Caco-2 (cell line): ENCODE results near the gene ELOVL7. TPM values are rescaled to one million over a fixed set of nuclear protein-coding genes. Genes with fewer than 3 reads are reported as not detected.

ENCODE experiments used
- BruUV-seq: library from RNA; stranded (reverse); fragments of 400-500 nt; replicated peaks from 2 replicates; lab custom pipeline; 2021; lab: Mats Ljungman, UMichigan
- CTCF ChIA-PET: fragments of 300-600 bp; sonication (Branson Sonifier 250); formaldehyde crosslinking; loops from one replicate; lab custom pipeline; 2022; ENCODE audit warnings: antibody characterized with exemption; lab: Charles Lee
- POLR2A ChIA-PET: fragments of 300-600 bp; sonication (Branson Sonifier 250); formaldehyde crosslinking; loops from one replicate; lab custom pipeline; 2022; ENCODE audit warnings: antibody characterized with exemption; lab: Charles Lee
- DNase-seq, 2 experiments: peaks; one replicate each; pipeline versions ENCODE4 v3.0.0 to v3.0.0-alpha.2; 2020 to 2022
- H3K27me3 ChIP-seq: replicated peaks from 2 replicates; pipeline ENCODE4 v1.6.0; 2011; ENCODE audit warnings: low read length; ENCODE audit not compliant: control insufficient read depth, insufficient read depth
- H3K36me3 ChIP-seq: 2 replicates; pipeline ENCODE4 v1.5.1; 2011; ENCODE audit warnings: low read length; ENCODE audit not compliant: control insufficient read depth, insufficient read depth
- H3K4me1 ChIP-seq: fragments of 250-450 bp; sonication (Bioruptor Pico); 2 replicates; pipeline ENCODE4 v1.5.1; 2020; ENCODE audit warnings: mild to moderate bottlenecking
- H3K4me3 ChIP-seq: 2 replicates; pipeline ENCODE4 v1.5.1; 2011; ENCODE audit warnings: low read depth, mild to moderate bottlenecking, control low read depth, low read length
- H3K9me3 ChIP-seq: fragments of 250-450 bp; sonication (Bioruptor Pico); 2 replicates; pipeline ENCODE4 v1.5.1; 2020; ENCODE audit warnings: mild to moderate bottlenecking, moderate library complexity
- H3K27ac Mint-ChIP-seq: one replicate; pipeline ENCODE4 v1.8.0; 2022; ENCODE audit warnings: mixed read lengths; ENCODE audit not compliant: unreplicated experiment
- H3K27me3 Mint-ChIP-seq: one replicate; pipeline ENCODE4 v1.8.0; 2022; ENCODE audit warnings: mixed read lengths; ENCODE audit not compliant: insufficient read depth, unreplicated experiment
- H3K36me3 Mint-ChIP-seq: one replicate; pipeline ENCODE4 v1.8.0; 2022; ENCODE audit warnings: mild to moderate bottlenecking, mixed read lengths; ENCODE audit not compliant: insufficient read depth, unreplicated experiment
- H3K4me1 Mint-ChIP-seq: one replicate; pipeline ENCODE4 v1.8.0; 2022; ENCODE audit warnings: low read depth, mixed read lengths; ENCODE audit not compliant: unreplicated experiment
- H3K4me3 Mint-ChIP-seq: one replicate; pipeline ENCODE4 v1.8.0; 2022; ENCODE audit warnings: mild to moderate bottlenecking, moderate library complexity, mixed read lengths; ENCODE audit not compliant: unreplicated experiment
- H3K9me3 Mint-ChIP-seq: one replicate; pipeline ENCODE4 v1.8.0; 2022; ENCODE audit warnings: mixed read lengths; ENCODE audit not compliant: unreplicated experiment
- intact Hi-C: fragments of 100-400 bp; cut with micrococcal nuclease; formaldehyde crosslinking; loops from one replicate; pipeline ENCODE4 v1.10.0; 2022; ENCODE audit not compliant: unreplicated experiment
- total RNA-seq: library from RNA; stranded (reverse); gene quantifications from 2 replicates; pipeline ENCODE4 v1.2.3, GENCODE V29; 2022
- TF ChIP-seq, protein P1 (sequence below), 2 experiments: fragments of 200-600 bp in 1 of 2; IDR thresholded peaks; 1 replicate in 1 of 2; 2 replicates in 1 of 2; pipeline versions ENCODE4 v1.5.1 to v1.8.0; 2011 to 2022; ENCODE audit warnings: antibody characterized with exemption in 1 of 2, control low read depth in 1 of 2, inconsistent platforms in 1 of 2, low read depth in 1 of 2, low read length in 1 of 2, mild to moderate bottlenecking in 1 of 2, moderate library complexity in 1 of 2; ENCODE audit not compliant: insufficient read depth in 1 of 2, severe bottlenecking in 1 of 2, unreplicated experiment in 1 of 2

Gene ELOVL7
- total RNA-seq, 1 experiment from 2014 or later, result 16.4 TPM

DNA sequence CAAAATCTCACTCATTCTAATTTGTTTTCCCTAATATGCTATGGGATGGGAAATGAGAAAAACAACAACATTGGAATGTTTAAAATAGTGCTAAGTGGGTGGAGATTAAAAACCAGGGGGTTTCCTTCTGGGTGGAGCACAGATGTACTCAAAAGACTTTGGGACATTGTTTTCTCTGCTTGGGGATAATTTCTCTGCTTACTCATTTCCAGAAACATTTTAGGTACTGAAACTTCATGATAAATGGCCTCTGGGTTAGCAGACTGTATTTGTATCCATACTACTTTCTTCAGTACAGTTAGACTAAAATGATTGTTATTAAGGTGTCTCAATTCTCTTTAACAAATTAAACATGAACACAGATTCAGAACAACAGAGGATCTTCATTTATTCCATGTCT, 17.4 kb downstream of the ELOVL7 start:
- H3K27me3 ChIP-seq, result no peaks in the 10 kb centered on the region
- H3K4me3 Mint-ChIP-seq, result no peak overlapping the region
- no peak overlapping the region for H3K4me3 ChIP-seq
- H3K4me1 ChIP-seq, result no peaks in the 10 kb centered on the region
- H3K36me3 Mint-ChIP-seq, result no peaks in the 10 kb centered on the region
- CTCF ChIA-PET, result no interaction called here
- no peaks in the 10 kb centered on the region for H3K9me3 Mint-ChIP-seq
- POLR2A ChIA-PET, result no interaction called here
- DNase-seq, result no peak
- no peaks in the 10 kb centered on the region for H3K36me3 ChIP-seq
- H3K9me3 ChIP-seq, result no peaks in the 10 kb centered on the region
- H3K4me1 Mint-ChIP-seq, result peaks cover 6% of the 10 kb centered on the region
- no peak overlapping the region for H3K27ac Mint-ChIP-seq
- H3K27me3 Mint-ChIP-seq, result no peaks in the 10 kb centered on the region
- TF ChIP-seq, protein P1, sequence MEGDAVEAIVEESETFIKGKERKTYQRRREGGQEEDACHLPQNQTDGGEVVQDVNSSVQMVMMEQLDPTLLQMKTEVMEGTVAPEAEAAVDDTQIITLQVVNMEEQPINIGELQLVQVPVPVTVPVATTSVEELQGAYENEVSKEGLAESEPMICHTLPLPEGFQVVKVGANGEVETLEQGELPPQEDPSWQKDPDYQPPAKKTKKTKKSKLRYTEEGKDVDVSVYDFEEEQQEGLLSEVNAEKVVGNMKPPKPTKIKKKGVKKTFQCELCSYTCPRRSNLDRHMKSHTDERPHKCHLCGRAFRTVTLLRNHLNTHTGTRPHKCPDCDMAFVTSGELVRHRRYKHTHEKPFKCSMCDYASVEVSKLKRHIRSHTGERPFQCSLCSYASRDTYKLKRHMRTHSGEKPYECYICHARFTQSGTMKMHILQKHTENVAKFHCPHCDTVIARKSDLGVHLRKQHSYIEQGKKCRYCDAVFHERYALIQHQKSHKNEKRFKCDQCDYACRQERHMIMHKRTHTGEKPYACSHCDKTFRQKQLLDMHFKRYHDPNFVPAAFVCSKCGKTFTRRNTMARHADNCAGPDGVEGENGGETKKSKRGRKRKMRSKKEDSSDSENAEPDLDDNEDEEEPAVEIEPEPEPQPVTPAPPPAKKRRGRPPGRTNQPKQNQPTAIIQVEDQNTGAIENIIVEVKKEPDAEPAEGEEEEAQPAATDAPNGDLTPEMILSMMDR (IDR thresholded peaks at IDR 0.05; ENCODE audit: insufficient read depth in 1 of 2, low read depth in 1 of 2, low read length in 1 of 2, severe bottlenecking in 1 of 2, unreplicated experiment in 1 of 2), result no peak
- BruUV-seq, result no TSS peak
- intact Hi-C loops, result no loop called here

DNA sequence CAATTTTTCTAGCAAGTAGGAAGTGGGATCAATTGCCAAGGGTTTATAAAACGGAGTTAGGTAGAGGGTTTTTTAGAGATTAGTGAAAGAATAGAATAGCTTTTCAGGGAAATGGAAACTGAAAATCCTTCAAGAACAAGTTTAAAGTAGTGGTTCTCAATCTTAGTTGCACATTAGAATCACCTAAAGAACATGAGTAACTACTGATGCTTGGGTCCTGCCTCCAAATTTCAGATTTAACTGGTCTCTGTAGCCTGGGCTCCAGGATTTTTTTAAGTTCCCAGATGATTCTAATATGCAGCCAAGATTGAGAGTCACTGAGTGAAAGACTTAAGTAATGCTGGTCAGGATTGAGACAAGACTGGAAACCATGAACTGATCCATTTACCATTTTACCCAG, 20.5 kb downstream of the ELOVL7 start:
- TF ChIP-seq, protein P1 (IDR thresholded peaks at IDR 0.05; ENCODE audit: insufficient read depth in 1 of 2, low read depth in 1 of 2, low read length in 1 of 2, severe bottlenecking in 1 of 2, unreplicated experiment in 1 of 2), result no peak
- Histone ChIP-seq H3K36me3 (no peaks in the 10 kb centered on the region), H3K4me1 (no peaks in the 10 kb centered on the region), H3K9me3 (no peaks in the 10 kb centered on the region), H3K27me3 (no peaks in the 10 kb centered on the region), H3K4me3 (no peak overlapping the region)
- Mint-ChIP-seq H3K36me3 (no peaks in the 10 kb centered on the region), H3K27me3 (no peaks in the 10 kb centered on the region), H3K9me3 (no peaks in the 10 kb centered on the region), H3K4me1 (peaks cover 6% of the 10 kb centered on the region), H3K4me3 (no peak overlapping the region), H3K27ac (no peak overlapping the region)
- BruUV-seq, result no TSS peak
- intact Hi-C loops, result no loop called here
- DNase-seq, result no peak
- ChIA-PET POLR2A (no interaction called here), CTCF (no interaction called here)

DNA sequence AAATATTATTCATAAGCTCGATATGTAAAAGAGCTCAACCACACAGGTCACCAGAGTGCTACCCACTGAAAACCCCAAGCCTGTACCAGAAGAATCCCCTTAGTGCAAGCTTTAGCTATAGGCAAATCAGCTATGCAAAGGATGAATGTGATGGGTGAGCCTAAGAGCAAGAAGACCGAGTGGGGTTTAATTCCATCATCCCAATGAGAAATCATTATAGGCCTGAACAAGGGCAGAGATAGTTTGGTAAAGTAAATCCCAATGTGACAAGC, 21.8 kb downstream of the ELOVL7 start:
- Mint-ChIP-seq H3K27me3 (no peaks in the 10 kb centered on the region), H3K27ac (no peak overlapping the region), H3K9me3 (no peaks in the 10 kb centered on the region), H3K4me3 (no peak overlapping the region), H3K4me1 (no peaks in the 10 kb centered on the region), H3K36me3 (no peaks in the 10 kb centered on the region)
- ChIA-PET POLR2A (interaction anchor here (0.5 kb wide), 1 partner anchor 123 kb away, joined by 3 read pairs; the partner anchor contains the start of genes ERCC8 and NDUFAF2), CTCF (no interaction called here)
- no peak for DNase-seq
- intact Hi-C loops, result no loop called here
- no peak overlapping the region for H3K4me3 ChIP-seq
- H3K27me3 ChIP-seq, result no peaks in the 10 kb centered on the region
- no peaks in the 10 kb centered on the region for H3K36me3 ChIP-seq
- no peaks in the 10 kb centered on the region for H3K4me1 ChIP-seq
- TF ChIP-seq, protein P1 (IDR thresholded peaks at IDR 0.05; ENCODE audit: insufficient read depth in 1 of 2, low read depth in 1 of 2, low read length in 1 of 2, severe bottlenecking in 1 of 2, unreplicated experiment in 1 of 2), result no peak
- no TSS peak for BruUV-seq
- no peaks in the 10 kb centered on the region for H3K9me3 ChIP-seq
